Endothelial cell of umbilical vein (primary cell): ENCODE results near the gene NAV2. TPM values are rescaled to one million over a fixed set of nuclear protein-coding genes. Genes with fewer than 3 reads are reported as not detected.

Experiments
- BruUV-seq: library from RNA; stranded (reverse); fragments of 400-500 nt; replicated peaks from 2 replicates; lab custom pipeline; 2021; lab: Mats Ljungman, UMichigan
- CTCF ChIA-PET: fragments of 300-600, 350-600 bp; sonication (Branson Sonifier 250); formaldehyde crosslinking; loops from one replicate; lab custom pipeline; 2021; ENCODE audit warnings: antibody characterized with exemption, inconsistent platforms; lab: Charles Lee
- POLR2A ChIA-PET: fragments of 300-600, 350-600 bp; sonication (Branson Sonifier 250); formaldehyde crosslinking; loops from one replicate; lab custom pipeline; 2021; ENCODE audit warnings: antibody characterized with exemption, inconsistent platforms; lab: Charles Lee
- DNase-seq: peaks from one replicate; pipeline ENCODE4 v3.0.0-alpha.2; 2011; ENCODE audit warnings: low read depth, low spot score
- FAIRE-seq: peaks from 2 replicates; lab custom pipeline; 2011; peaks lifted over from hg19 to GRCh38; lab: Jason Lieb, UNC
- H2AFZ ChIP-seq: 2 replicates; pipeline ENCODE4 v1.6.0; 2012; ENCODE audit warnings: low read depth, low read length, control low read depth, inconsistent platforms
- H3K27ac ChIP-seq: 2 replicates; pipeline ENCODE4 v1.5.1; 2011; ENCODE audit warnings: low read depth, mild to moderate bottlenecking, control low read depth, low read length, moderate library complexity; ENCODE audit not compliant: insufficient read depth
- H3K27me3 ChIP-seq, 2 experiments: 2 replicates each; pipeline versions ENCODE4 v1.6.0 to v1.6.1; 2011; ENCODE audit warnings: low read length in 2 of 2, mixed read lengths in 1 of 2; ENCODE audit not compliant: control insufficient read depth in 2 of 2, insufficient read depth in 2 of 2
- H3K36me3 ChIP-seq, 2 experiments: 2 replicates in 1 of 2; 3 replicates in 1 of 2; pipeline ENCODE4 v1.5.1; 2011; ENCODE audit warnings: low read length in 2 of 2, mild to moderate bottlenecking in 1 of 2, moderate library complexity in 1 of 2; ENCODE audit not compliant: control insufficient read depth in 2 of 2, insufficient read depth in 2 of 2; ENCODE audit errors: extremely low read depth in 1 of 2
- H3K4me1 ChIP-seq: 3 replicates; pipeline ENCODE4 v1.5.1; 2011; ENCODE audit warnings: mild to moderate bottlenecking, low read length; ENCODE audit not compliant: control insufficient read depth, insufficient read depth; ENCODE audit errors: extremely low read depth
- H3K4me2 ChIP-seq: 2 replicates; pipeline ENCODE4 v1.6.1; 2011; ENCODE audit warnings: low read length, control low read depth, mixed read lengths; ENCODE audit not compliant: insufficient read depth
- H3K4me3 ChIP-seq, 3 experiments: fragments of 200-600 bp in 1 of 3; sonication (generic), shearing (Covaris generic) in 1 of 3; replicated peaks in 1 of 3; 2 replicates each; pipeline ENCODE4 v1.5.1; 2011 to 2016; ENCODE audit warnings: control low read depth in 3 of 3, low read length in 3 of 3, mild to moderate bottlenecking in 2 of 3, inconsistent platforms in 1 of 3, low read depth in 1 of 3, moderate library complexity in 1 of 3; ENCODE audit not compliant: insufficient read depth in 1 of 3
- H3K79me2 ChIP-seq: 2 replicates; pipeline ENCODE4 v1.6.0; 2012; ENCODE audit warnings: low read length, inconsistent platforms; ENCODE audit not compliant: control insufficient read depth, insufficient read depth
- H3K9ac ChIP-seq: replicated peaks from 2 replicates; pipeline ENCODE3; 2011; ENCODE audit warnings: low read length, control low read depth; ENCODE audit not compliant: insufficient read depth; ENCODE audit errors: extremely low read depth
- H3K9me1 ChIP-seq: replicated peaks from 3 replicates; pipeline ENCODE4 v1.6.0; 2011; ENCODE audit warnings: mild to moderate bottlenecking, low read length; ENCODE audit not compliant: control insufficient read depth, insufficient read depth; ENCODE audit errors: extremely low read depth
- H3K9me3 ChIP-seq: replicated peaks from 2 replicates; pipeline ENCODE4 v1.5.1; 2012; ENCODE audit warnings: low read length, inconsistent platforms; ENCODE audit not compliant: control insufficient read depth, insufficient read depth
- H4K20me1 ChIP-seq: replicated peaks from 2 replicates; pipeline ENCODE3; 2011; ENCODE audit warnings: mild to moderate bottlenecking, low read length; ENCODE audit not compliant: control insufficient read depth, insufficient read depth; ENCODE audit errors: extremely low read depth
- EZH2 ChIP-seq: IDR thresholded peaks from 2 replicates; pipeline ENCODE4 v1.6.1; 2012; ENCODE audit warnings: borderline replicate concordance, low read depth, mild to moderate bottlenecking, moderate library complexity, low read length, inconsistent platforms; ENCODE audit not compliant: severe bottlenecking
- JUN ChIP-seq: IDR thresholded peaks from 2 replicates; pipeline ENCODE4 v1.6.1; 2011; ENCODE audit warnings: borderline replicate concordance, low read depth; ENCODE audit not compliant: insufficient read length, insufficient read depth
- POLR2AphosphoS5 ChIP-seq: IDR thresholded peaks from 2 replicates; pipeline ENCODE4 v1.6.1; 2012; ENCODE audit warnings: low read depth, mild to moderate bottlenecking, control low read depth, low read length, moderate library complexity; ENCODE audit not compliant: insufficient read depth
- dilution Hi-C: fragments of 300-500 bp; cut with MboI; formaldehyde crosslinking; loops from one replicate; pipeline ENCODE4 v1.15.0; 2019; ENCODE audit warnings: low sequenced_read_pairs; ENCODE audit not compliant: extremely low pct_ligation_motif_present
- intact Hi-C: fragments of 100-400 bp; cut with micrococcal nuclease; formaldehyde crosslinking; loops from one replicate; pipeline ENCODE4 v1.10.0; 2022
- polyA plus RNA-seq, 4 experiments: library from polyadenylated mRNA; depleted of rRNA in 3 of 4; stranded (reverse) in 3 of 4; unstranded in 1 of 4; fragments of >200 nt; gene quantifications; 2 replicates each; pipeline versions ENCODE4 v1.2.1 to v1.2.3, GENCODE V29; 2011 to 2012; ENCODE audit warnings: missing spikeins in 1 of 4
- total RNA-seq: library from RNA; stranded (reverse); gene quantifications from 2 replicates; pipeline ENCODE4 v1.2.3, GENCODE V29; 2021
- TF ChIP-seq, protein P1 (sequence below), 2 donors: IDR thresholded peaks; 1 replicate in 1 of 2; 2 replicates in 1 of 2; pipeline ENCODE4 v1.5.1; 2011; ENCODE audit warnings: low read length in 2 of 2, mild to moderate bottlenecking in 2 of 2, moderate library complexity in 2 of 2, control low read depth in 1 of 2, inconsistent platforms in 1 of 2, low read depth in 1 of 2; ENCODE audit not compliant: insufficient read depth in 1 of 2; ENCODE audit errors: extremely low read depth in 1 of 2

NAV2 gene
- total and polyA plus RNA-seq, 2 donors (not counting 3 experiments of a cell fraction or from before 2014, with no cell fraction given), result 10.9 to 68.0 TPM

DNA sequence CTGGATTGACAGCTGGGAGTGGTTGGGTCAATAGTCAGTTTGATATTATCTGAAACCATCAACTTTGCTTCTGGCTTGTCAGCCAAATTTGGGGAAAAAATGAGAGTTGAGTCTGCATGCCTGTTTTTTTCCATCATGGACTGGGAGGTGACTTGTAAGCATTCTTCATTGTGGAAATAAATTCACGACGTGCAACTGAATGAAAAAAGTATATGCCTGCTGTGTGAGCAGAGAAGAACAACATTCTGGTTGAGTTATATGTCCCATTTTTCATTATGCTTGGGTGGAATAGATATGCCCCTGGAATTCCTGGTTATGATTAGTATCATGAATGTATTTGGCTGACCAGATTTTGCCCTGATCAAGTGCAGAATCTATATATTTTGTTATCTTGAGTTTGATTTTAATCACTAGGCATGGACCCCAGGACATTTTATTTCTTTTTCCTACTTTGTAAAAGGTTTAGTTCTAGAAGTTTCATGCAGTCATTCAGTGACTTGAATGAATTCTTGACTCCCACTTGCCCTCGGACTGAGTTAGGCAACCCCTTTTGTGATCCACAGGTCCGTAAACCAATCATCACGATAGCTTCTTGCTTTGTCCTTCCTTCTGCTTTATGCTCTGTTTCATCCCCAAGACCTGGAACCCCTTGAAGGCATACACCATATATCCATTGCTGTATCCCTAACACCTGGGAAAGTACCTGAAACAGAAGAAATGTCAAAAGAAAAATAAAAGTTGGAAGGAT lies 205.8 kb downstream of the NAV2 start:
- Histone ChIP-seq H4K20me1 (no peaks in the 10 kb centered on the region), H3K27ac (peak overlapping the region; percentile 58), H3K9me1 (no peaks in the 10 kb centered on the region), H3K4me1 (peaks cover 19% of the 10 kb centered on the region), H2AFZ (no peak overlapping the region), H3K27me3 (no peaks in the 10 kb centered on the region), H3K9ac (no peak overlapping the region), H3K4me3 (no peak overlapping the region), H3K79me2 (peaks cover 10% of the 10 kb centered on the region), H3K36me3 (no peaks in the 10 kb centered on the region), H3K9me3 (no peaks in the 10 kb centered on the region), H3K4me2 (peak overlapping the region; percentile 14)
- DNase-seq (no peak), FAIRE-seq (peak; percentile 4)
- POLR2A ChIA-PET, result interaction anchor here (0.8 kb wide), 1 partner anchor 34 kb away, joined by 3 read pairs; no protein-coding TSS in a partner anchor
- intact Hi-C loops, result no loop called here
- BruUV-seq, result no TSS peak
- dilution Hi-C loops, result no loop called here
- CTCF ChIA-PET, result interaction anchor here (0.5 to 1.4 kb wide), 10 partner anchors 9 to 435 kb away, joined by 3 to 7 read pairs (median 4); no protein-coding TSS in a partner anchor
- TF ChIP-seq EZH2 (no peak), POLR2AphosphoS5 (no peak), JUN (no peak)
- TF ChIP-seq, protein P1, sequence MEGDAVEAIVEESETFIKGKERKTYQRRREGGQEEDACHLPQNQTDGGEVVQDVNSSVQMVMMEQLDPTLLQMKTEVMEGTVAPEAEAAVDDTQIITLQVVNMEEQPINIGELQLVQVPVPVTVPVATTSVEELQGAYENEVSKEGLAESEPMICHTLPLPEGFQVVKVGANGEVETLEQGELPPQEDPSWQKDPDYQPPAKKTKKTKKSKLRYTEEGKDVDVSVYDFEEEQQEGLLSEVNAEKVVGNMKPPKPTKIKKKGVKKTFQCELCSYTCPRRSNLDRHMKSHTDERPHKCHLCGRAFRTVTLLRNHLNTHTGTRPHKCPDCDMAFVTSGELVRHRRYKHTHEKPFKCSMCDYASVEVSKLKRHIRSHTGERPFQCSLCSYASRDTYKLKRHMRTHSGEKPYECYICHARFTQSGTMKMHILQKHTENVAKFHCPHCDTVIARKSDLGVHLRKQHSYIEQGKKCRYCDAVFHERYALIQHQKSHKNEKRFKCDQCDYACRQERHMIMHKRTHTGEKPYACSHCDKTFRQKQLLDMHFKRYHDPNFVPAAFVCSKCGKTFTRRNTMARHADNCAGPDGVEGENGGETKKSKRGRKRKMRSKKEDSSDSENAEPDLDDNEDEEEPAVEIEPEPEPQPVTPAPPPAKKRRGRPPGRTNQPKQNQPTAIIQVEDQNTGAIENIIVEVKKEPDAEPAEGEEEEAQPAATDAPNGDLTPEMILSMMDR (IDR thresholded peaks at IDR 0.05; ENCODE audit: extremely low read depth in 1 of 2, insufficient read depth in 1 of 2, low read depth in 1 of 2, low read length in 2 of 2), result no peak
